GM18520 (cell line): ENCODE data around the gene CCDC186.

Experiments used
- ATAC-seq: cut with Tn5 transposase; IDR thresholded peaks from one replicate; pipeline ENCODE4 v1.9.1; 2021; ENCODE audit not compliant: unreplicated experiment

The CCDC186 gene

GRCh38 chr10:114115661-114116445, 58.1 kb downstream of the CCDC186 start:
- ATAC-seq = no peak

GRCh38 chr10:114110174-114110972, 63.6 kb downstream of the CCDC186 start:
- no peak for ATAC-seq

- ATAC-seq = no peak
Observed at GRCh38 chr10:114103284-114103683, 70.7 kb downstream of the CCDC186 start.

- ATAC-seq = no peak
Observed at GRCh38 chr10:114102256-114102655, 71.7 kb downstream of the CCDC186 start.

- ATAC-seq = no peak
Observed at GRCh38 chr10:114100848-114101741, 72.9 kb downstream of the CCDC186 start.

- no peak for ATAC-seq
Observed at GRCh38 chr10:114096864-114097263, 77.1 kb downstream of the CCDC186 start.

- ATAC-seq = no peak
Observed at GRCh38 chr10:114095559-114096337, 78.3 kb downstream of the CCDC186 start.

GRCh38 chr10:114094795-114095194, 79.2 kb downstream of the CCDC186 start:
- no peak for ATAC-seq

- no peak for ATAC-seq
Observed at GRCh38 chr10:114087655-114088054, 86.3 kb downstream of the CCDC186 start.

GRCh38 chr10:114087255-114087654, 86.7 kb downstream of the CCDC186 start:
- ATAC-seq = no peak

- no peak for ATAC-seq
Observed at GRCh38 chr10:114084215-114084614, 89.8 kb downstream of the CCDC186 start.

- no peak for ATAC-seq
Observed at GRCh38 chr10:114083040-114083439, 91.0 kb downstream of the CCDC186 start.

GRCh38 chr10:114081911-114082583, 92.0 kb downstream of the CCDC186 start:
- ATAC-seq = no peak

GRCh38 chr10:114079421-114079820, 94.6 kb downstream of the CCDC186 start:
- ATAC-seq = no peak

GRCh38 chr10:114078346-114078745, 95.7 kb downstream of the CCDC186 start:
- ATAC-seq = no peak

- ATAC-seq = peak; percentile 81
Observed at GRCh38 chr10:114077815-114078219, 96.2 kb downstream of the CCDC186 start.

- ATAC-seq = no peak
Observed at GRCh38 chr10:114077347-114077746, 96.7 kb downstream of the CCDC186 start.

GRCh38 chr10:114075093-114075492, 98.9 kb downstream of the CCDC186 start:
- no peak for ATAC-seq

GRCh38 chr10:114073395-114074186, 100.4 kb downstream of the CCDC186 start:
- no peak for ATAC-seq
